TTC549 (cell line): ENCODE data around the gene TUT4.

Source experiments
- FAIRE-seq: peaks from 2 replicates; lab custom pipeline; 2012; peaks lifted over from hg19 to GRCh38; lab: Jason Lieb, UNC

The TUT4 gene

DNA sequence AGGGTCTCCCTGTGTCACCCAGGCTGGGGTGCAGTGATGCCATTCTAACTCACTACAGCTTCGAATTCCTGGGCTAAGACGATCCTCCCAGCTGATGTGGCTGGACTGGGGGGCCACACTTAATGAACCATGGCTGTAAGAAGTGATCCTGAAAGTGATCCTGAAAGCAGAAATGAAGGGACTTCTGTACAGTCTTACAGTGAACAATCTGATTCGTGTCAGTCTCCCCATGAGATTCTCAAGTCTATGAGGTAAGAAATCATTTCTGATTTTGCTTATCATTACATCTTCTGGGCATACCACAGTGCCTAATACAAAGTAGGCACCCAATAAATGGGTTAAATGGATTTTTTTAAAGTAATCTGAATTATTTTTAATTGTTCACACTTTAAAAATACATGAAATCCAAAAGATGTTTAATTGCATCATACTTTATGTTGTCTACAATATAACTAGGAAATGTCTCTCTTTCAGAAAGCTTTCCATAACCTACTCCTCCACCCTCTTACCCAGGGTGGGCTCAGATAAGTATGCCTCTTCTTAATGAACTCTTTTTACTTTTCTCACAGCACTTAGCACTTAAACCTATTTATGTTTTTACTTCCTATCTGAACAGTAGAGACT lies 21.5 kb downstream of the TUT4 start:
- FAIRE-seq: no peak

DNA sequence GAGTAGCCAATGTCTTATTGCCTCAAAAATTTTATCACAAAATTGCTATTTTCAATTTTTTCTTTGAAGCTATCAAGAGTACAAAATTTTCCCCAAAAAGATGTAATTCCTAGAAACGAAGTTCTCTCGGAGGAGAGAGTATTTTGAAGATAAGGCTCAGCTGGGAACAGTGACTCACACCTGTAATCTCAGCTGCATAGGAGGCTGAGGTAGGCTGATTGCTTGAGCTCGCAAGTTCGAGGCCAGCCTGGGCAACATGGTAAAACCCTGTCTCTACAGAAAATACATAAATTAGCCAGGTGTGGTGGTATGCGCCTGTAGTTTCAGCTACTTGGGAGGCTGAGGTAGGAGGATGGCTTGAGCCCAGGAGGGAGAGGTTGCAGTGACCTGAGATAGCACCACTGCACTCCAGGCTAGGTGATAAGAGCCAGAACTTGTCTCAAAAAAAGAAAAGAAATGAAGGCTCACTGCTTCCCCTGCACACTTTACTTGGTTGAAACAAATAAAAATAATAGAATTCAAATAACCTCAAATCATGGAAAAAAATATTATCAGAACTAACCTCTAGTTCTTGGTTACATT lies 22.2 kb downstream of the TUT4 start:
- FAIRE-seq: no peak

DNA sequence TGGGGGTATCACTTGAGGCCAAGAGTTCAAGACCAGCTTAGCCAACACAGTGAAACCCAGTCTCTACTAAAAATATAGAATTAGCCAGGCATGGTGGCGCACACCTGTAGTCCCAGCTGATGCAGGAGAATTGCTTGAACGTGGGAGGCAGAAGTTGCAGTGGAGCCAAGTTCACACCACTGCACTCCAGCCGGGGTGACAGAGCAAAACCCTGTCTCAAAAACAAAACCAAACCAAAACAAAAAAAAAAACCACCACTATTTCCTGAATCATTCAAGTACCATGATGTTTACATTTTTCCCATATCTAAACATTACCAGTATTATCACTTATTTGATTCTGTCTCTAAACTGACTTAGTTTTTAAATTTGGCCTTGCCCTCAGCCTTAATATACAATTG lies 29.5 kb downstream of the TUT4 start:
- FAIRE-seq: no peak

DNA sequence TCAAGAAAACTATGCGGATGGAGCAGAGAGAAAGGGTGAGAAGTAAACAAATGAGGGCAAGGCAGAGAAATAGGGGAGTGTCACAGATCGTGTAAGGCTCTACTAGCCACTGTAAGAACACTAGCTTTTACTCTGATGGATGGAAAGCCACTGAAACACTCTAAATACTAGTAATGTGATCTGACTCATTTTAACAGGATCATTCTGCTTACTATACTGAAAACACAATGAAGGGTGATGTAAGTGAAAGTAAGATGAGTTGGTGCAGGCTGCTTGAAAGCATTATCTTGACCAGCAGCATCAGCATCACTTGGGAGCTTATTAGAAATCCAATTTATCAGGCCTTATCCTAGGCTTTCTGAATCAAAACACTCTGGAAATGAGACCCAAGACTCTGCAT lies 32.7 kb downstream of the TUT4 start:
- FAIRE-seq: no peak

DNA sequence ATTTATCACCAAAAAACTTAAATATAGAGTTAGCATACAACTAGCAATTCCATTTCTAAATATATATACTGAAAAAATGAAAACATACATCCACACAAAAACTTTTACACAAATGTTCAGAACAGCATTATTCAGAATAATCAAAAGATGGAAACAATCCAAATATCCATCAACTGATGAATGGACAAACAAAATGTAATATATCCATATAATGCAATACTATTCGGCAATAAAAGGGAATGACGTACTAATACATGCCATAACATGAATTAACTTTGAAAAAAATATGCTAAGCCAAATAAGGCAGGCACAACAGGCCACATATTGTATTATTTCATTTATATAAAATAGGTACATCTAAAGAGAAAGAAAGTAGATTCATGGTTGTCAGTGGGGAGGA lies 33.9 kb downstream of the TUT4 start:
- no peak for FAIRE-seq

DNA sequence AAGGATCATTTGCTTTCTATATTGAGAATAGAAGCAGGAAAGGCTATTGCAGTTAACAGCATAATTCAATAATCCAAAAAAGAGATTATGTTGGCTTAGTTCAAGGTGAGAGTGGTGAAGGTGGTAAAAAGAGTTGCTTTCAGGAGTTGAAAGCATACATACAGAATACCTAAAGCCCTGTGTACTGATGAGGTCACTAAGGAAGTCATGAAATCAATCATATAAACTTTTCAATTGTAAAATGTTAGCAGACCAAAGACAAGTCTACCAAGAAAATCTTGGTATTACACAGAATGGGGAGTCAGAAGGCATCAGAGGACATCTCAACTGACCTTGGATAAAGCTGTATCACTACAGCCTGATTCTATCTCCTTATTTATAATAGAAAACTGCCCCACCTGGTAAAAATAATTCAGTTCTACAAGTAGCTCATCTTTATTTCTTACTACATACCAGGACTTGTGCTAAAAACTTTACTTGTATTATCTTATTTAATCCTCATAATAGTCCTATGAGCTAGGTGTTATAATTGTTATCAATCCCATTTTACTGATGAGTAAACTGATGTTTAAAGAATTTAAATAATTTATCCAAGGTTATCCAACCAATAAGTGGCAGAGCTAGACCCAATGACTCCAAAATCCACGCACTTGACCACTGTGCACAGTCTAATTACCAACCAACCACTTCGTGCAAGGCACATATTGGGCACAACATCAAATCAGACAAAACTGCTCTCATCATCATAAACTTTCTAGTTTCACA lies 40.9 kb downstream of the TUT4 start:
- no peak for FAIRE-seq

DNA sequence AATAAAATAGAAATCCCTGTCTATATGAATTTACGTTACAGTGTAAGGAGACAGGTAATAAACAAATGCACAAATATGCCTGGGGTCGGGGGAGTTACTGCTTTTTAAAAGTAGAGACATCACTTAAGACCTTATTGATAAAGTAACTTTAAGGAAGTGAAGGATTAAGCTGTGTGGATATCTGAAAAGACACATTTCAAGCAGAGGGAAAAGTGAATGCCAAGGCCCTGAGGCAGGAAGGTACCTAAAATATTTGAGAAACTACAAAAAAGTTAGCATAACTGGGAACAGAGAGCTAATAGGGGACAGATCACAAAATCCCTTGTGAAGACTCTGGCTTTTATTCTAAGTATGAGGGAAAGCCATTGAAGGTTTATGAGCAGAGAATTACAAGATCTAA lies 41.5 kb downstream of the TUT4 start:
- FAIRE-seq: no peak

DNA sequence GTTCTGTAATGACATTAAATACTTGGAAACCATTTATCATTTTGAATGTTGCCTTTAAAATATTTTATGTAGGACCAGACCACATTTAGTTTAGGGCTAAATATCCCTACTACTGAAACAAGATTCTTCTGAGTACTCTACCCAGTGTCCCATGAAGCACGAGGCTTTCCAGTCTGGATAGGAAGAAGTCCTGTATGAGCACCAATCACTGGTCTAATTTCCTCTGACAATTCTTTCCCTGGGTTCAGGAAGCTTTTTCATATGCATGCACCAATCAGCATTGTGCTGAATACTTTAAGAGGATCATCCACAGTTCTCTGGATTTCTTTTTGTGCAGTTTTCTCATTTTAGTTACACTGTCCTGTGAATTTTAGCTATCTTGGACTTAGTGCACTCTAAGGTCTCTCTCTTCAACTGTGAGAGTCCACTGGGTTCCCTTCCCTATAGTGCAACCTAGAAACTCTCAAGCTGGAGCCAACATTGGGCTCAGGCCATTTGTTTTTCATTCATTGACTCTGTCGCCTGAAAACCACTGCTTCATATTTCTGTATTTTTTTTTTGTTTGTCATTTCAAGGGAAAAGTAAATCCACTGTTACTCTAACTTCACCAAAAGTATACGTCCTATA lies 45.9 kb downstream of the TUT4 start:
- FAIRE-seq: no peak

DNA sequence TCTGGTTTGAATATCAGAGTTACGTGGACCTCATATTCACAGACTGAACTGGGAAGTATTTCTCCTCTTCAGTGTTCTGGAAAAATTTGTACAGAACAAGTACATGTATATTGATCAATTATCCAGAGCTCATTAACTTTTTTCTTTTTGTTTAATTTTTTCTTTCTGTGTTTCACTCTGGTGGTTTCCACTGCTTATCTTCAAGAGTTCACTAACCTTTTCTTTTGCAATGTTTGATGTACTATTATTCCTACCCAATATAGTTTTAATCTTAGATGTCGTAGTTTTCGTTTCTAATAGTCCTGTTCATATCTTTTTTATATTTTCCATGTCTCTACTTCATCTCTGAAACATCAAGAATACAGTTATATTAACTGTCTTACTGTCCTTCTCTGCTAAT lies 46.5 kb downstream of the TUT4 start:
- no peak for FAIRE-seq

DNA sequence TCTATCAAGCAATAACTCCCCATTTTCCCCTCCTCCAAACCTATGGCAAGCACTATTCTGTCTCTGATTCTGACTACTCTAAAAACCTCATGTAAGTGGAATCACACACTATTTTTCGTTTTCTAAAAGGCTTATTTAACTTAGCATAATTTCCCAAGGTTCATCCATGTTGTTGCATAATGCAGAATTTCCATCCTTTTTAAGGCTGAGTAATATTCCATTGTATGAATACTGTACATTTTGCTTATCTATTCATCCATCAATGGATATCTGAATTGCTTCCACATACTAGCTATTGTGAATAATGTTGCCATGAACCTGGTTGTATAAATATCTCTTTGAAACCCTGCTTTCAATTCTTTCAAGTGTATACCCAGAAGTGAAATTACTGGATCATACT lies 48.2 kb downstream of the TUT4 start:
- no peak for FAIRE-seq

DNA sequence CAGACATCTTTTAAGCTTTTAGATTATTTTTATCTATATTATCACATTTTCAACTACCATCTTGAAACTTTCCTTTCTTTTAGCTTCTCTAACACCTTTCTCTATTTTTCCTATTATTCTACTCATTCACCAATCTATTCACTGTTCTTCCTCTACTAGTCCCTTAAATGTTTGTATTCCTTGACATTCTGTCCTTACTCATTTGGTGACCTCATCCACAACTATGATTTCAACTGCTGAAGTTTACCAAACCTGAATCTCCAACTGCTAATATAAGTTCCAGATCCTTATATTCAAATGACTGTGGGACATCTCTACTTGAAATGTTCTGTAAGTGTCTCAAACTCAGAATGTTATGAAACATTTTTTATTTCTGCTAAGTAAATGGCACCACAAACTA lies 49.2 kb downstream of the TUT4 start:
- FAIRE-seq: no peak

DNA sequence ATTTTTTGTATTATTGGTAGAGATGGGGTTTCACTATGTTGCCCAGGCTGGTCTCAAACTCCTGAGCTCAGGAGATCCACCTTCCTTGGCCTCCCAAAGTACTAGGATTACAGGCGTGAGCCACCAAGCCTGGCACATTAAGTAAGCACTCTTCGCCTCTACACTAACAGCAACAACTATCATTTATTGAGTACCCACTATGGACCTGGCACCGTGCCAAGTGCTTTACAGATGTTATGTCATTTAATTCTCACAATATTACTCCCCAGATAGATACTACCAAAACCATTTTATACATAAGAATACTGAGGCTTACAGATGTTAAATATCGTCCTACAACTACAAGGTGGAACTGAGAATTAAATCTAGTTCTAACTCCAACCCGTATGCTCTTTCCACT lies 50.1 kb downstream of the TUT4 start:
- no peak for FAIRE-seq

DNA sequence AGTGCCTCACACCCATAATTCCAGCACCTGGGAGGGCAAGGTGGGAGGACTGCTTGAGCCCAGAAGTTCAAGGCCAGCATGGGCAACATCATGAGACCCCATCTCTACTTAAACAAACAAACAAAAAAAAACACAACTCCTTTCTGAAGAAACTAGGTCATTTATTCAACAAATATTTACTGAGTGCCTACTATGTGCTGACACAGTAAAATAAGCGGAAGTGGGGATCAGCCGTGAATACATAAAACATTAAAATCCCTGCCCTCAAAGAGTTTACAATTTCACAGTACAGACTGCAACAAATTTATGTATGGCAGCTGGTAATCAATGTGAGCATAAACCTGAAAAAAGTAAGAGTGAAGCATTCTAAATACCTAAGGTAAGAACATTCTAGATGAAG lies 65.3 kb downstream of the TUT4 start:
- FAIRE-seq: no peak

DNA sequence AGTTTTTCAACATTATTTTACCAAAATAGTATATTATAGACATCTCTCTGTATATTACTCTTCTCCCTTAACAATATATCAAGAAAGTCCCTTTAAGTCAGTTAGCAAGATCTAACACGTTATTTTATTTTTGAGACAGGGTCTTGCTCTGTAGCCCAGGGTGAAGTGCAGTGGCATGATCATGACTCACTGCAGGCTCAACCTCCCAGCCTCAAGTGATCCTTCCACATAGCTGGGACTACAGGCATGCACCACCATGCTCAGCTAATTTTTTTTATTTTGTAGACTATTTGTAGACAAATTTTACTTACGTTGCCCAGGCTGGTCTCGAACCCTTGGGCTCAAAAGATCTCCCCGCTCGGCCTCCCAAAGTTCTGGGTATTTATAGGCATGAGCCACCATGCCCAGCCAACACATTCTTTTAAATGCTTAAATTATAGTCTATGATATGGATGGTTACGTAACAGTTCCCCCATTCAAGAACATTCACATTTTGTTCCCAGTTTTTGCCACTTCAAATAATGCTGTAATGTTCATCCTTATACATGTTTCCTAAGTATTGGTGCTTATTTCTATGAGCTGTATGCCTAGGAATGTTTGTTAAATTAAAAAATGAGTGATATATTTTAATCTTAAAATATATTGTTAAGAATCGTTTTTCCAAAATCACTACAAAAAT lies 70.4 kb downstream of the TUT4 start:
- no peak for FAIRE-seq

DNA sequence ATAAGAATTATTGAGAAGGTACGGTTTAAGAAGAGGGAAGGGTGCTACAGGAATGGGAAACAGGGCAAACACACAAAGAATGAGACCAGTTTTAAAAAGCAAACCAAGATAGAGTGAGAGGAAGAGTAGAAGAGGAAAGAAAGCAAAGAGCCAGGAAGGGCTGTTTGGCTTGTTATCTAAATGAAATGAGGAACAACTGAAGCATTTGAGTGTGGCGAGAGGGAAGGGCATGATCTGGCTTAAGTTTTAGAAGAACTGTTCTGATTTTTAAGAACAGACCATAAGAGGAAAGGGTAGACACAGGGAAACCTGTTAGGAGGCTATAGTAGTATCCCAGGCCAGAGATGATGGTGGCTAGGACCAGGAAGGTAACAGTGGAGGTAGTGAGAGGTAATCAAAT lies 73.8 kb downstream of the TUT4 start:
- FAIRE-seq: no peak

DNA sequence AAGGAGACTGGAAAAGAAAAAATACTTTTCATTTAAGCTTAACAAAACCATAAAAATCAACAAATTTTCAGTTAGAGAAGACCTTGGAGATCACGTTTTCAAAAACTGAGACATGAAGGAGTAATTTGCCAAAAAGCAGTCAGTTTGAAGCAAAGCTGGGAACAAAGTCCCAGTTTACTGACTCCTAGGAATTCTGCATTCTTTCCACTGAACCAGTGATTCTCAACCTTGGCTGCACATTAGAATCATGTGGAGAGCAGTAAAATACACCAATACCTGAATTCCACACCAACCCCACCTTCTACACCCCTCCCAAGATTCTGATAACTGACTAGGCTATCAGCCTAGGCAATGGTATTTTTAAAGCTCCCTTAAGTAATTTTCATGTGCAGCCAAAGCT lies 75.0 kb downstream of the TUT4 start:
- FAIRE-seq: no peak

DNA sequence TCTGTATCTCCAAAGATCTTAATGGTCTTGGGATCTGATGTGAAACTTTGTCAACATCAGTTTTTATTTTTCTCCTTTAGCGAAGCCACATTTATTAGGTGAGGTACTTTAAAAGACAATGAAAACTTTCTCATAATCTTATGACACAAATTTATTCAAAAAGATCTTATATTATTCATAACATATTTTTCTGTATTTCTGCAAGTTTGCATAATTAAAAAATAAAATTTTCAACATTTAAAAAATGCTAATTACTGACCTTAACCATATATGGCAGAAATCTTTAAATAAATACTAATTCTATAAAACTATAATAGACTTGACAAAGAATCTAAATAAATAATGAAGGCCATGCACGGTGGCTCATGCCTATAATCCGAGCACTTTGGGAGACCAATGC lies 75.9 kb downstream of the TUT4 start:
- peak; percentile 22 for FAIRE-seq

DNA sequence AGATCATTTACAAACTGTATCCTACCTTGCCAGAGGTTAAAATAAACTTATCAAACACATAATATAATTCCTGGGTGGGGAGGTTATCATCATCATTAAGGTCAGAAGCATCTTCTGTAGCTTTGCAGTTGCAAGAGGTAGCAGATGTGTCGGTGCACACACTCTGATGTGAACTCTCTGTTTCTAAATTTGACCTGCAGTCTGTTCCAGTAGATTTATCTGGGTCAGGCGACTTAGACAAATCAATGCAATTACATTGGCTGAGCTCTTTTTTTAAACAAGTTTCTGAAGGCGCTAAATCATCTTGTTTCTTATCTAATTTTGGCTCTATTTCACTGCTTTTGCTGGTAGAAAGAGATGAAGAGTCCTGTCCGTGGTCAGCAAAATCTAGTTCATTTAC lies 78.1 kb downstream of the TUT4 start:
- no peak for FAIRE-seq

DNA sequence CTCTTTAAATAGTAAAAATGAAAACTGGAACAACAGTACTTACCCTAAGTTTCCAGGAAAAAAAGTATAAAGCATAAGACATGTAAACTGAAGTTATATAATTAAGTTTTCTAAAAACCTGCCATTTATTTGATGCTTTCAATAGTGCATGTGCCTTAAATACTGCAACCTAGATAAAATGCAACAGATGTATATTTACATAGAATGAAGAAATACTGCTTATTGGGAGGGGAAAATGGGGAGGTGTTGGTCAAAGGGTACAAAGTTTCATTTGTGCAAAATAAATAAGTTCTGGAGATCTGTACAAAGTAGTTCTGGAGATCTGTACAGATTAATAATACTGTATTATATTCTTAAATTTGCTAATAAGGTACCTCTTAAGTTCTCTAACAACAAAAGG lies 79.9 kb downstream of the TUT4 start:
- no peak for FAIRE-seq

DNA sequence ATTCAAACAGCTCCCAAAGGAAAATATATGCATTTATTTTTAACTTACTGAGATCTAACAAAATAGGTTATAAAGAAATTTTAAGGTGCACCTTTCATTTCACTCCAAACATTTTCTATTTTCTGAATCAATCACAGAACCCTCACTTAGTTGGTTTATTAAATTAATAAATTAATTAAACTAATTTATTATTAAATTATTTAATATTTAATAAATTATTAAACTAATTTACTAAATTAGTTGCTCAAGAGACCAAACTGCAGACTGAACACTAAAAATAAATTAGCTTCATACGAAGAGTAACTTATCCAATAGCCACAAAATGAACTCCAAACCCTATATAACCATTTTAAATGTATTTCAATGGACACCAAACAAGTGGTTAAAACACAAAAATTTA lies 80.5 kb downstream of the TUT4 start:
- peak; percentile 28 for FAIRE-seq

DNA sequence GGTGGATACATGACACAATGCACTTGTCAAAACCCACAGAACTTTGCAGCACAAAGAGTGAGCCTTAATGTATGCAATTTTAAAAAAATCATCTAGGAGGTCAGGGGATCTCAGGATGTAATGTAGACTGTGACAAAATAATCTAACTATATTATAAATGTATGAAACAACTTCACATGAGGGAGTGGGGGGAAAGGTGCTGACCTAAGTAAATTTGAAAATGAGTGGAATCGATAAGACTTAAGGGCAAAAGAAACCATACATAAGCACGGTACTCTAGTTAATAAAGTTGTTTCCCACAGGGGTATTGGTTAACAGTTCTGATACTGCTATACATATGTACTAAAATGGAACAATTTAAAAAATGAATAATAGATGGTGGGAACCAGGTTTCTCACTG lies 83.8 kb downstream of the TUT4 start:
- FAIRE-seq: no peak

DNA sequence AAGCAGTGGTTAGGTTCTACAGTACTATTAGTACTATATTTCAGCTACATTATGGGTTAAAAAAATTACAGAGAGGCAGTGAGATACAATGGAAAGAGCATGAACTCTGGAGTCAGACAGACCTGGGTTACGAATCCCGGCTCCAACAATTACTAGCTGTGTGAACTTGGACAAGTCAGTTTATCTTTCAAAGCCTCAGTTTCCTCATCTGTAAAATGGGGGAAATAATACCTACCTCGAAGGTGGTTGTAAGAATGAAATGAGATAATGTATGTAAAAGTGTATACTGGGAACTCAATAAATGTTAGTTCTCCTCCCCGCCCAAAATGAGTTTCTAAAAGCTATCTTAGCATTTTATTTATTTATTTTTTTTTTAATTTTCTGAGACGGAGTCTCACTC lies 89.0 kb downstream of the TUT4 start:
- no peak for FAIRE-seq

DNA sequence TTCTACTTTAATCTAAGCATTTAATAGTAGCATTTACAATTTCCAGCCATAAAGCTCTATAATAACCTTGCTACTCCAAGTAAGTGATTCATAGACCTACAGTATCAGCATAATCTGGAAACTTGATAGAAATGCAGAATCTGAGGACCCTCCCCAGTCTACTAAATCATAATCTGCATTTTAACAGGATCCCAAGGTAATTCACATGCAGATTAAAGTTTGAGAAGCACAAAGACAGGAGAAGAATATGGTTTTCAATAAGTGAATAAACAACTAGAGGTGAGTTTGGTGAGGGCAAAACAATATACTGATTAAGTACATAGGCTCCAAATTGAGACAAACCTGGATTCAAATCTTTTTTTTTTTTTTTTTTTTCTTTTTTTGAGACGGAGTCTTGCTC lies 91.1 kb downstream of the TUT4 start:
- FAIRE-seq: no peak
